Measurements from ENCODE around the gene CHRNG. TPM values are rescaled to one million over a fixed set of nuclear protein-coding genes. Genes with fewer than 3 reads are reported as not detected.

Gene CHRNG
- total and polyA plus RNA-seq, 2 experiments from 2014 or later, result 0.28 TPM; not detected in 1

GRCh38 chr2:232534940-232535651 lies 4.4 kb upstream of the CHRNG start:
- H3K27me3 ChIP-seq, result no peaks in the 10 kb centered on the region

GRCh38 chr2:232535761-232536530 lies 3.5 kb upstream of the CHRNG start:
- no peak overlapping the region for H3K27ac ChIP-seq
- no peak overlapping the region for H3K4me3 ChIP-seq
- no peaks in the 10 kb centered on the region for H3K36me3 ChIP-seq
- peaks cover 10% of the 10 kb centered on the region for H3K4me1 ChIP-seq (ENCODE audit: low read depth)
- no peaks in the 10 kb centered on the region for H3K9me3 ChIP-seq (ENCODE audit: low read depth)
- TF ChIP-seq CTCF (IDR thresholded peaks at IDR 0.05; ENCODE audit: low read depth, low read length), result no peak
- no peaks in the 10 kb centered on the region for H3K27me3 ChIP-seq
- DNase-seq (ENCODE audit: low read depth in 1 of 2, low spot score in 1 of 2), result no peak

More at GRCh38 chr2:232534940-232535651, 4.4 kb upstream of the CHRNG start:
- TF ChIP-seq CTCF (IDR thresholded peaks at IDR 0.05; ENCODE audit: low read depth, low read length), result no peak
- Histone ChIP-seq H3K9me3 (ENCODE audit: low read depth) (no peaks in the 10 kb centered on the region), H3K4me1 (ENCODE audit: low read depth) (peaks cover 10% of the 10 kb centered on the region), H3K4me3 (no peak overlapping the region), H3K36me3 (no peaks in the 10 kb centered on the region), H3K27ac (no peak overlapping the region)
- no peak for DNase-seq (ENCODE audit: low read depth in 1 of 2, low spot score in 1 of 2)

- Histone ChIP-seq H3K4me1 (ENCODE audit: low read depth) (peaks cover 15% of the 10 kb centered on the region), H3K9me3 (ENCODE audit: low read depth) (no peaks in the 10 kb centered on the region), H3K27me3 (no peaks in the 10 kb centered on the region), H3K36me3 (no peaks in the 10 kb centered on the region), H3K4me3 (no peak overlapping the region), H3K27ac (no peak overlapping the region)
- TF ChIP-seq CTCF (IDR thresholded peaks at IDR 0.05; ENCODE audit: low read depth, low read length), result peak; percentile 31
- peak in 1 of 2 donors; percentile 52 for DNase-seq (ENCODE audit: low read depth in 1 of 2, low spot score in 1 of 2)
These were observed 2.4 kb upstream of the CHRNG start for GRCh38 chr2:232537079-232537478.

- peaks cover 15% of the 10 kb centered on the region for H3K4me1 ChIP-seq (ENCODE audit: low read depth)
- no peak overlapping the region for H3K4me3 ChIP-seq
- H3K36me3 ChIP-seq, result no peaks in the 10 kb centered on the region
- no peaks in the 10 kb centered on the region for H3K27me3 ChIP-seq
- DNase-seq (ENCODE audit: low read depth in 1 of 2, low spot score in 1 of 2), result no peak
- no peaks in the 10 kb centered on the region for H3K9me3 ChIP-seq (ENCODE audit: low read depth)
- no peak for TF ChIP-seq CTCF (IDR thresholded peaks at IDR 0.05; ENCODE audit: low read depth, low read length)
- no peak overlapping the region for H3K27ac ChIP-seq
These were observed 2.0 kb upstream of the CHRNG start for GRCh38 chr2:232537499-232537898.

GRCh38 chr2:232538671-232539070 lies 821 bp upstream of the CHRNG start:
- Histone ChIP-seq H3K27me3 (no peaks in the 10 kb centered on the region), H3K9me3 (ENCODE audit: low read depth) (no peaks in the 10 kb centered on the region), H3K4me1 (ENCODE audit: low read depth) (peaks cover 15% of the 10 kb centered on the region), H3K36me3 (no peaks in the 10 kb centered on the region), H3K4me3 (no peak overlapping the region), H3K27ac (no peak overlapping the region)
- TF ChIP-seq CTCF (IDR thresholded peaks at IDR 0.05; ENCODE audit: low read depth, low read length), result no peak
- no peak for DNase-seq (ENCODE audit: low read depth in 1 of 2, low spot score in 1 of 2)
